HG02852 (cell line): ENCODE results near the gene TRA2B.
A peak's percentile ranks its signal among the peaks of the same experiment; 100 is the strongest.

Experiments
- ATAC-seq: cut with Tn5 transposase; IDR thresholded peaks from one replicate; pipeline ENCODE4 v1.9.1; 2021; ENCODE audit warnings: mild to moderate bottlenecking, moderate library complexity; ENCODE audit not compliant: unreplicated experiment

TRA2B gene

DNA sequence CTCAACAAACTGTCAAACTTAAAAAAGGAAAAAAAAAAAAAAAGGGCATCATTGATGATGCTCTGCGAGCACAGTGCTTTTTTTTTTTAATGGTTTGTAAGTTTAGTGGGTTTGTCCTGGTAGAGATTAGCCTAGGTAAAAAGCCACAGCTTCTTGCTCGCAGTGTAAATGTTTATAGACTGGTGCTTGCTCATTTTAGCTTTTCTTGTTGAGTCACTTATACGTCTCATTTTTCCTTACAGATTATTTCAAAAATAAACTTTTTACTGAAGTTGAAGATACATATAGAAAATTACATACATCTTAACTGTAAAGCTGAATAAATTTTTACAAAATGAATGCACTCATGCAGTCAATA, 16.5 kb upstream of the TRA2B start:
- ATAC-seq = no peak

DNA sequence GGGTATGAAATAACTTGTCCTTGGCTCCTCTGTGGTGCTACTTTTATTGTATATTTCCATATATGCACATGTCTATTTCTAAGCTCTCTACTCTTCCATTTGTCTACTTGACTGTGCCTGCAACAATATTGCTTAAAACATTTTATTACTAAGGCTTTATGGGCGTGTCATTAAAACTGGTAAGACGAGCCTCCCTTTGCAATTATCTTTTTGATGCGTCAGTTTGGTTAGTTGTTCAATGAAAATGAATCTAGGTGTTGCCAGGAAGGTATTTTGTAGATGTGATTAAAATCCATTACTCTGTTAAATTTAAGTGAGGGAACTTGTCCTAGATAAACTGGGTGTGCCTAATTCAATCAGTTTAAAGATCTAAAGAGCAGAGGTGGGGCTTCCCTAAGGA, 12.9 kb upstream of the TRA2B start:
- no peak for ATAC-seq

DNA sequence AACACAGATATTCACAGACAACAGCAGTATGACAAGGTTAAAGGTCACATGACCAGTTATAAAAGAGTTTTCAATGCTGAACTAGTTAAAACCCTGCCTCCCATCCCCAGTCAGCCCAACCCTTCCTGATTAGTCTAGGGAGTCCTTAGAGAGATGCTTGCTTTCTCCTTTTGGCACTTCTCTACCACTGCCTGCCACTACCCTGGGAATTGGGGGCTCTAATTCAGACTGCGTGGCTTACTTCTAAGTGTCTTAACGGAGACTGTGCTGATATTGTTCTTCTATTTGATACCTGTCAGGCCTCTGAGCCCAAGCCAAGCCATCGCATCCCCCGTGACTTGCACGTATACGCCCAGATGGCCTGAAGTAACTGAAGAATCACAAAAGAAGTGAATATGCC, 11.7 kb upstream of the TRA2B start:
- no peak for ATAC-seq

DNA sequence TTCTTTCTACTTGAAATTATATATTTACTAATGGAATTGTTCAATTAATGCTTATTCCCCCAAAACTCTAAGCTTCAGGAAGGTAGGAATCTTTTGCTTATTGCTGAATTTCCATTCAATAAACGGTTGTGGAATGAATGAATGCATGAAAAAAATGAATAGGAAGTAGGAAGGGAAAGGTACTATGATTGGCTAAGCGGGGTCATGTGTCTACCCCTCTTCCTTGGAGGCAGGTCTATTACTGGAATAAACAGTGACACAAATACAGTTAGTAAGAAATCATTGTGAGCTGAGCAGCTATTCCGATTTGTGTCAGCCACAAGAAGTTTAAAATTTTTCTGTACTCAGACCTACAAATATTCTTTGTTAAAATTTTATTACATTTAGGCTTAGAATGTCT, 10.5 kb upstream of the TRA2B start:
- no peak for ATAC-seq

DNA sequence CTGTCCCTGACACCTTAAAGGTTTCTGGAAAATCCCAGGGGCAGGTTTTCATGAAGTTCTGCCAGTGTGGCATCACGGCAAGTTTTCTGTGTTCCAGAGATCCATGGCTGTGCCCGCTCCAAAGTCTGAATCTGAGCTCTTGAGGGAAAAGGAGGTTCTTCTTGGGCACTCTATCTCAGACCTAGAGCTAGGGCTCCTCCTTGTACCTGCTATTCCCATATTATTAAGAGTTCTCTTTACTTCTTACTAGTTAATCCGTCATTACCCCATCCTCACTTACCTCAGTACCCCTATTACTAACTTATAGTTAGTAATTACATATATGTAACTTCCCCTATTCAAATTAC, 5.9 kb upstream of the TRA2B start:
- peak; percentile 22 for ATAC-seq

DNA sequence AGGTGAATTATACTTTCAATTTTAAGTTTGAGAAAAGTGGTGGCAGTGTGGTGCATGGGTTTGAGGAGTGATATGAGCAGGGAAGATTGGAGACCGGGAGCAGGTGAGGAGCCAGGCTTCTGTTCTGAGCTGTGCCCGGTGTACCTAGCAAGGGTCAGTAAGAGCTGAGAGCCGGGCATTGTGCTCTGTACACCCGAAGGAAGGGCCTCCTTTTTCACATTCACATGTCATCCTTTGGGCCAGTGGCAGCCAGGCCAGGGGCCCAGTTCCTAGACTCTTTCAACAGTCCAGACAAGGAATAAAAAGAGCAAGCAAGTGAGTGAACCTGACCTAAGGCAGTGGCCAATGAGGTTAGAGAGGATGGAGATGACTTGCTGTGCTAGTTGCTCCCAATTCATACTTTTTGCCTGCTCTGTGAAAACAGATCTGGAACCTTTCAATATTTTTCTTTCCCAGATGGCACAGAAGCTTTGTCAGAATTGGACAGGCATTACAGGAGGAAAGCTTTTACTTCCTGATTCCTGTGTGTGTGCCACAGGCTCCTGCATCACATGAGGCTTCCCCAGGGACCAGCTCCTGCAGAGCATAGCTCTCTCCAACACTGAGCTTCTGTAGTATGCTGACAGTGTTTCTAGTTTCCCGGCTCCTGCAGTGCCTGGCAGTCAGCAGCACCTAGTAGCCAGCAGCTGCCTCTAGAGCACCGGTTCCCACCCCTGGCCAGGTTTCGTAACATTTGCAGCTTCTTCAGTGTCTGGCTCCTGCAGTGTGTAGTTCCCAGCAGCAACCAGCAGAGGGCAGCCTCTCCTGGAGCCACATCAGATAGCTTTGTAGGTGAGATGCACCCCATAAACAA, 5.3 kb upstream of the TRA2B start:
- ATAC-seq = peak; percentile 91

DNA sequence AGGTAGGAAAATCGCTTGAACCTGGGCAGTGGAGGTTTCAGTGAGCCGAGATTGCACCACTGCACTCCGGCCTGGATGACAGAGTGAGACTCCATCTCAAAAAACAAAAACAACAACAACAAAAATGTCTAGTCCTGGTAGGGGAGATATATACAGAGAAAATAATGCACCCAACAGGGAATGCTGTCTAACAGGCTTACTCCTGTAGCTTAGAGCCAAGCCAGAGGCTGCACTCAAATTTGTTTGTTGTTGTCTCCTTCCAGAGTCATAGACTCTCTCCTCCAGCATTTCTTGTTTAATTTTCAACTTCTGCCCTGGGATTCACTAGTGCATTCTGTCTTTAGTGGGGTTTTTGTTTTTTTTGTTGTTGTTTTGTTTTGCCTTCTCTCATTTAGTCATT, 4.6 kb upstream of the TRA2B start:
- no peak for ATAC-seq

DNA sequence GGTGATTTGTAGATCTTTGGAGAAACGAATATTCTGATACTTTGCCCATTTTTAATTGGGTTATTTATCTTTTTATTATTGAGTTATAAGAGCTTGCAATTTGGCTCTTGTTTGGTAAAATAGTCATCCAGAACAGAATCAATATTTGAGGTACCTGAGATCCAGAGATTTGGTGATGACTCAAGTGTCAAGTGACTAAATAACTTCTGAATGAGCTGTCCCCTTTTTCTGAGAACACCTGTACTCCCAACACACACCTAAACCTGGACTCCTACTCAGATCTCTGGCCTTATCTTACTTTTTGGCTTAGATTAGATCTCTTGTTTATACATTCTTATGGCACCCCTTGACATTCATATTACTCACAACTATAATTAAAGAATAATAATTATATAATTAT, 3.1 kb upstream of the TRA2B start:
- ATAC-seq = no peak

DNA sequence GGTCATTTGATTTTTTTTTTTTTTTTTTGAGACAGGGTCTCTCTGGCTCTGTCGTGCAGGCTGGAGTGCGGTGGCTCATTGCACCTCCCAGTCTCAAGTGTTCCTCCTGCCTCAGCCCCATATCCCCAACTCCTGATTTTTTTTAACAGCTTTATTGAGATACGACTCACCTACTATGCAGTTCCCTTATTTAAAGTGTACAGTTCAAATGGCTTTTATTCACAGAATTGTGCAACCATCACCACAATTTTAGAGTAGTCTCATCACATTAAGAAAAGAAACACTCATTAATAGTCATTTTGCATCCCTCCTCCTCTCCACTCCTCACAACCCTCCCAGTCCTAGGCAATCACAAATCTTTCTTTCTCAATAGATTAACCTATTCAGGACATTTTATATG, 1.9 kb upstream of the TRA2B start:
- no peak for ATAC-seq

DNA sequence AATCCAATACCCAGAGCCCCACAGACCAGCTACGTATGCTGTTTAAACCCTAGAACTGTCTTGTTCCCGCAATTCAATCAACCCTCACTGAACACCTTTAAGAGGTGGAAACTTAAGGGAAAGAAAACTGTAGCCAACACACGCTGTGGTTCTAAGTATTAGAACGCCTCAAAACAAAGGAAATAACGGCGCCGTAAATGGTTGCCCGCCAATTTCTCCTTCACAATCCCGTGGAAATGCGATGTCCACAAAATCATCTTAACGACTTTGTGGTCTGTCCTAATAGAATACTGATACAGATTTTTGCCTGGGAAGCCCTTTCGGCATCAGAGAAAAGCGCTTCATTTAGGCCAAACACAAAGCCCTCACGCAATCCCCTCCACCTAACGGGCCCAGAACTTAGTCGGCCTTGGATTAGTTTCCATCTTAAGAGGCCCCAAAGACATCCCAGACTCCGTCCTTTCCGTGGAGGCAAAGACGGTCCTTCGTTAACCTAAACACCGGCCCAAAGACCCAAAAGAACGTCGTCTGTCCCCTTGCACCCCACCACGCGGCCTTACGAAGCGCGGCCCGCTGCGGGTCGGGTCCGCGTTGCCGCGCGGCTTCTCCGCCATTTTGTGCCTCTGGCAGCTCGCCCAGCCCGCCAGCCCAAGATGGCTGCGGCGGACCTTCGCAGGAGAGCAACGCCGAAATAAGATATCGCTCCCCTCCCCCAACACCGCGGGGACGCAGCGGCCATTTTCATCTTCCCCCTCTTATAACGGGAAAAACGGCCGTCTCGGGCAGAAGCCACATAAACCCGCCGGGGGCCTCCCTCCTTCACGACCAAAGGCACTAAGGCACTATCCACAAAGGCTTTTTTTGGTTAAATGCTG, 763 bp downstream of the TRA2B start:
- ATAC-seq = peak; percentile 48

DNA sequence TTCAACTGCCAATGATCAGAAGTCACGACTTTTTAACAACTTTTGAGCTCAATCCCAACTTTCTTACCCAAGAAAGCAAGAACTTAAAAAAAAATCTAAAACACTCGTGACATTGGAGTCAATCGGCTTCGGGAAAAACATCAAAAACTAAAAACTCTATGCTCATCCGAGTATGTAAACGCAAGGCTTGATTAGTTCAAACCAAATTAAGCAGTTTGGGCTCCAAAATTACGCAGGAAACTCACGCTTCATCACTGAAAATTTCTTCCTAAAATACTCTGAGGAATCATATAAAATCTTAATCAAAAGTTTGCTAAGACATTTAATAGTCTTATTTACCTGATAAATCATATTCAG, 1.6 kb downstream of the TRA2B start:
- ATAC-seq = no peak

DNA sequence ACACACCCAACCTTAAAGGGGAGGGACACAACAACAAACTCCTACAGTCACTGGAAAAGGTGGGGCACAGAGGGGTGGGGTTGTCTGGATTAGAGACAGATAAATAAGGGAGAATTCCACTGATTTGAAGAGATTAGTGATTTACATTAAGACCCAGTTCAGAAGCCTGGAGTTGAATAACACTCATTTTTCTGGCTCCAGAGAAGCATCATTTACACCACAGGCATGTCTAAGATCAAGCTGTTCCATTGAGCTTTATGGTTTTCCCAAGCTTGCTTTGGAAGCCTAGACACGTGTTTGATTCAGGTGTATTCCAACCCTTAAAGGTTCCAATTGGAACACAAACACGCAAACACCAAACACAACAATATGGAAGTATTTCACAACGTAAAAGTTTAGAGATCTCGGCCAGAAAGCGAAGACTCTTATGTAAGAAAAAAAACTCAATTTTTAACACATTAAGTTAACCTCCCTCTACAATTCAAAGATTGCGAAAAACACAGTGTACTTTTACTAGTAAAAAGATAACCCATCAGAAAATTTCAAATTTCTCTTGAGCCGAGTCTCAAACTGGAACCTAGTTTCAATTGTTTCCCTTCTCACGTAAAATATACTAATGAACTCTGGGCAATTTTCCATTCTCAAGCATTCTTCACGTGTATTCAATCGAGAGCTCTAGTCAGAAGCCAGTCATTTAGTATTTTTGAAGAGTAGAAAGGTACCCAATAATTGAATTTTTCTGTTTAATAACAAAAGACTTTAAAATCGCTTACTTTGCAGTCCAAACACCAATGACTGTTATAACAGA, 2.1 kb downstream of the TRA2B start:
- no peak for ATAC-seq

DNA sequence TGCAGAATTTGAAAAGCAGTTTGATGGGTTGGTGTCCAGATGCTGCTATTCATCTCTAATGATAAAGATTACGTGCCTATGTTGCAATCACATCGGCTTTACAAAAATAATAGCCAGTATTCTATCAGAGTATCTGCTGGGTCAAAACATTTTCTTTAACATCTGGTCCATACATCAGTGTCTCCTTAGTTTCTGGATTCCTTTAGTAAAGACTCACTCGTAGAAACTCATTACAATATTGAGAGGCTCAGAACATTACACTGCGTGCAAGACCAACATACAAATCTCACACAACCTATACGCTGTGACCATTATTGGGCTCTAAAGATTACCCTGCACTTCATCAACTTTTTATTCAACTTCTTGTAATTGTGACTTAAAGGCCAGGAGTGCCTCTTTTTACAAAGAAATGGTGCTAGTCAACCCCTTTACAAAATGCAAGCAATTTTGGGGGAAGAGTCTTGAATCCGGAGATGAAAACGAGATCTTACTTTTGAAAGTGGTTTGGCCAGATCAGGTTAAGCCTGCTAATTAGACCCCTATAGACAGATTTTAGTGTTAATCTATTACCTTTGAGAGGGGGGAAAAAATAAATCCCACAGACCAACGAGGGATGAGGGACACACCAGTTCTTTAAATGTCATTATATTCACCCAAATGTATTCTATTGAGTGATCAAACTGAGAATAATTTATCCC, 2.9 kb downstream of the TRA2B start:
- no peak for ATAC-seq

DNA sequence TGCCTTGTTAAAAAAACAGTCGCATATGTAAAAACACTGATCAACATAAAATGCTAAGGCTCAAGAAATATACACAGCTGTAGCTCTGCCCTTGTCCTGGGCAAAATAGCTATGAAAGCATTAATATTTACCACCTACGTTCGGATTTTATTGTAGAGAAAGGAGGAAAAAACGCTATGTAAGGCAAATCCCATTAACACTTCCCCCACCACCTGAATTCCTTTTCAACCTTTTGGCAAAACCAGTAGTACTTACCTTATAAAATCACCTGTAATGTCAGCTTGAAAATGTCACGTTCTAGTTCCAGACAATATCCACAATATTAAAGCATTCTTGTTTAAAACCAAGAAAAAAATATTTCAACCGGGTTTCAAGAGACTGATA, 3.6 kb downstream of the TRA2B start:
- ATAC-seq = no peak

DNA sequence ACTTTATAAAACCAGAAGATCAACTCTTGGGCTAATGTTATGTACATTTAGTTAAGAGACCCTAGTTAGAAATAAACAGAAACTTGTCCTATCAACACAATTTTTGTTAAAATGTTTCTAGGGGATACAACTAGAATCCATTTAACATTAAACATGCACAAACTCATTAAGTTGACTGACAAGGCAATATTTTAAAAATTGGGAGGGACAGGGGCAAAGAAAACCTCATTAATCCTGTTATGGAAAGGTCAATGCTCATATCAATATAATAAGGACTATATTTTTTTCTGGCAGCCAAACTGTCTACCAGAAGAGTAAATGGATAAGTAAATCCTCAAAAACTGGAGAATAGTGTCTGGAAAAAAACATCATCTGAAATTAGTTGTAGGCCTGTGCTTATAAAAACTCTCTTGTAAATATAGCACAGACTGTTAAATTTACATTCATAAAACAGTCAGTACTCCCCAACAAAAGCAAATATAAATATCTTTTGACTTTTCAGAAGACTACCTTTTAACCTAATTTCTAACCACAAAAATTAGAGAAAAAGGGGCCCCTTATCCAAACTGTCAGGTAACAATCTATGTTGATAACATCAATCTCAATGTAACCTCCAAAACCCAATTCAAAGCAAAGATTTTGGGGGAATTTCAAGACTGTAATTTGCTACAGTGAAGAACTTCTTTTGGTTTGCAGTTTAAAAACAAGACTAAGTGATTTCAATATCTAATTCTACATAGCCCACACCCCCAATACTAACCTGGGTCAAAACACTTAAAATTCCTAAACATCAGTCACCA, 4.2 kb downstream of the TRA2B start:
- ATAC-seq = no peak

DNA sequence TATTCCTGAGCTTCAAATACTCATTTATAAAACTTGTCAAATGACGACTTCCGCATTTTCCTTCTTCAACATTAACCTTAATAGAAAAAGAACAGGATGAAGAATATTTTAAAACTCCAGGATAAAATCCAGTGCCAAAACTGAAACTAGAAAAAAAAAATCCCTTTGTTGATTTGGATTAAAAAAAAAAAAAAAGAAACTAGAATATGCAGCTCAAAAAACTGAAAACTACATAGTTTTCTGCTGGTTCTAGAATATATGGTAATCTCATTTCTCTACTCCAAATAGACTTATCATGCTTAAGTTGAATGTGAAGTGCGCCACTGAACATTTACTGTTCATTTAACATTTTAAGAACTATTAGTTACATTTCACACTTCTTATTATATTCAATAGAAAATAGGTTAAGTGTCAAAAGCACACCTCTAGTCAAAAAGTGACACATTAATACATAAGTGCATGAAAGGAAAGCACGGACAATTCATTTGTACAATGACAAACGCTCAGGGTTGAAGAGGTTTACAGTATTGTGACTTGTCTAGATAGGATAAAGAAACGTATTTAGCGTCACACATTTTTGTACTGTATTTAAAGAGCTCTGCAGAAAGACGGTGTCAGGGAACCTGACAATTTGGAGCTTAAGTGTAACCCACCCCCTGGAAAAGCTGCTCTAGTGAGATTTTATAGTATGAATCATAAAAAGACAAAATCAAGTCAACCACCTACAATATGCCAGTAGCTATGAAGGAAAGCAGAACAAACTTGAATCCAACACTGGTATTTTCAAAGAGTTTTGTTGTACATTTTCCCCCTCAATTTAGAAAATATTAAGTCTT, 5.8 kb downstream of the TRA2B start:
- no peak for ATAC-seq

DNA sequence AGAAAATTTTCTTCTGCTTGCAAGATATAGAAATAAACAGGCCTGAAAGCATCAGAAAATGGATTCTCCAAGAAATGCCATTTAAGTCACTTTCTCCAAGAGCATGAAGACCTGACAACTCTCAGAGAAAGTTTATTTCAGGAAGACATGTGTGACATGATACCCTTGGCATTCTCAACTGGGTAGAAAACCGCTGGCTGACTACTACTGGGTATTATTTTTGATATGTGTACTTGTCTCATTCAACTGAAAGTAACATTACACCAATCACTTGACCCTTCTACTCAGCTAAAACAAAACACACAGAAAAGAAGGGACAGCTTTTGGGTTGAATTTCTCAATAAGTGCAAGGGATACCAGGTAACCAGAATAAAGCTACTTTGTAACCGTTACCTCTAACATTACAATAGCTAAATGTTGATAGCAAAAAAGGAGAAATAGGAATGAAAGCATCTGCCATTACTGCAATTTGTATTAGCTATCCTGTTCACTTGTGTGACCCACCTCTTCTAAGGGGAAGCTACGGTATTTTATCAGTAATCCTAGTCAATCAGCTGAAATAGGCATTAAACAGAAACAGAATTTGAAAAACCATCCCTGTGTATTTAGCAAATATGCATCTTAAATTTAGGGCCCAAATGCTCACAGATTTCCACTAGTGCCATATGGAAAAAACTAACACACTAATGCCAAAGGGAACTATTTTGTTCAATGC, 7.3 kb downstream of the TRA2B start:
- no peak for ATAC-seq
